GM12878 (cell line): Measurements from ENCODE around the gene EIF2B5. TPM values are rescaled to one million over a fixed set of nuclear protein-coding genes. Genes with fewer than 3 reads are reported as not detected.

Experiments
- ATAC-seq: fragments of 200-7000 bp; cut with Tn5 transposase; 3 replicates; pipeline ENCODE4 v1.9.1; 2020; ENCODE audit warnings: mild to moderate bottlenecking, moderate library complexity
- BruUV-seq: library from RNA; stranded (reverse); fragments of 400-500 nt; replicated peaks from 2 replicates; lab custom pipeline; 2021; lab: Mats Ljungman, UMichigan
- CTCF ChIA-PET: fragments of 300-600 bp; sonication (Branson Sonifier 250); formaldehyde crosslinking; extraction: SDS; loops from one replicate; lab custom pipeline; 2021; ENCODE audit warnings: inconsistent platforms; lab: Yijun Ruan, JAX
- POLR2A ChIA-PET: fragments of 350-600 bp; formaldehyde crosslinking; extraction: SDS; loops from one replicate; lab custom pipeline; 2021; ENCODE audit warnings: inconsistent platforms; lab: Charles Lee
- RAD21 ChIA-PET: fragments of 300-600 bp; sonication (Branson Sonifier 250); formaldehyde crosslinking; loops from one replicate; lab custom pipeline; 2023; ENCODE audit warnings: antibody characterized with exemption; ENCODE audit not compliant: unreplicated experiment; lab: Charles Lee
- SMC1A ChIA-PET: fragments of 300-600 bp; sonication (Branson Sonifier 250); formaldehyde crosslinking; loops from one replicate; lab custom pipeline; 2023; ENCODE audit not compliant: unreplicated experiment, uncharacterized antibody; lab: Charles Lee
- DNase-seq: peaks from one replicate; pipeline ENCODE4 v3.0.0-alpha.2; 2011; ENCODE audit warnings: low read depth, low spot score
- FAIRE-seq: peaks from 3 replicates; lab custom pipeline; 2011; peaks lifted over from hg19 to GRCh38; lab: Jason Lieb, UNC
- H2AFZ ChIP-seq: 2 replicates; pipeline ENCODE4 v1.6.0; 2011; ENCODE audit warnings: low read depth, low read length, control low read depth; ENCODE audit not compliant: control insufficient read depth
- H3K27ac ChIP-seq: 2 replicates; pipeline ENCODE4 v1.5.1; 2011; ENCODE audit warnings: control low read depth; ENCODE audit not compliant: control insufficient read depth, insufficient read depth
- H3K27me3 ChIP-seq, 2 experiments: replicated peaks in 1 of 2; 2 replicates each; pipeline versions ENCODE4 v1.6.0 to v1.6.1; 2011; ENCODE audit warnings: low read length in 1 of 2; ENCODE audit not compliant: control insufficient read depth in 2 of 2, insufficient read depth in 2 of 2
- H3K36me3 ChIP-seq, 2 experiments: 2 replicates each; pipeline ENCODE4 v1.5.1; 2011; ENCODE audit warnings: low read length in 1 of 2; ENCODE audit not compliant: control insufficient read depth in 2 of 2, insufficient read depth in 2 of 2
- H3K4me1 ChIP-seq: 2 replicates; pipeline ENCODE4 v1.6.1; 2011; ENCODE audit warnings: mild to moderate bottlenecking, low read length, moderate library complexity, mixed read lengths; ENCODE audit not compliant: control insufficient read depth, insufficient read depth
- H3K4me2 ChIP-seq: 2 replicates; pipeline ENCODE4 v1.6.0; 2011; ENCODE audit warnings: control low read depth; ENCODE audit not compliant: control insufficient read depth, insufficient read depth
- H3K4me3 ChIP-seq: fragments of 200-600 bp; sonication (generic); 2 replicates; pipeline ENCODE4 v1.5.1; 2016
- H3K79me2 ChIP-seq: 2 replicates; pipeline ENCODE4 v1.6.0; 2011; ENCODE audit warnings: low read length; ENCODE audit not compliant: control insufficient read depth, insufficient read depth
- H3K9ac ChIP-seq: 2 replicates; pipeline ENCODE4 v1.8.0; 2011; ENCODE audit warnings: low read length, control low read depth, mixed read lengths; ENCODE audit not compliant: control insufficient read depth, insufficient read depth
- H3K9me3 ChIP-seq: replicated peaks from 3 replicates; pipeline ENCODE4 v1.5.1; 2011; ENCODE audit warnings: mild to moderate bottlenecking, low read length; ENCODE audit not compliant: control insufficient read depth, insufficient read depth
- H4K20me1 ChIP-seq: 2 replicates; pipeline ENCODE4 v1.6.0; 2011; ENCODE audit not compliant: control insufficient read depth, insufficient read depth
- JUNB ChIP-seq: IDR thresholded peaks from 2 replicates; pipeline ENCODE4 v1.6.1; 2016; ENCODE audit warnings: antibody characterized with exemption, mild to moderate bottlenecking
- NFIC ChIP-seq: IDR thresholded peaks from 2 replicates; pipeline ENCODE4 v1.6.1; 2012; ENCODE audit warnings: low read depth, mild to moderate bottlenecking, inconsistent platforms, low read length, moderate library complexity
- PML ChIP-seq: IDR thresholded peaks from 2 replicates; pipeline ENCODE4 v1.6.1; 2012; ENCODE audit warnings: low read length, inconsistent platforms
- POLR2A ChIP-seq: IDR thresholded peaks from 2 replicates; pipeline ENCODE4 v1.6.1; 2011; ENCODE audit warnings: low read depth, mild to moderate bottlenecking, low read length
- SMARCA5 ChIP-seq: fragments of 450-650 bp; IDR thresholded peaks from 2 replicates; pipeline ENCODE4 v1.6.1; 2017; ENCODE audit warnings: mild to moderate bottlenecking
- STAT1 ChIP-seq: fragments of 450-650 bp; conservative IDR thresholded peaks from 2 replicates; pipeline ENCODE4 v1.6.1; 2014; ENCODE audit warnings: antibody characterized with exemption, mild to moderate bottlenecking
- TARDBP ChIP-seq: IDR thresholded peaks from 2 replicates; pipeline ENCODE4 v1.6.1; 2016; ENCODE audit warnings: borderline replicate concordance
- TBL1XR1 ChIP-seq: IDR thresholded peaks from 2 replicates; pipeline ENCODE4 v1.6.1; 2012; ENCODE audit warnings: low read depth, low read length, improper control_type of control experiment
- ZBTB33 ChIP-seq: fragments of 450-650 bp; IDR thresholded peaks from 2 replicates; pipeline ENCODE4 v1.6.1; 2017; ENCODE audit warnings: mild to moderate bottlenecking
- ZSCAN29 ChIP-seq: fragments of 450-650 bp; IDR thresholded peaks from 2 replicates; pipeline ENCODE4 v1.6.1; 2017; ENCODE audit warnings: mild to moderate bottlenecking, moderate library complexity
- WGBS: methylation state at CpG from one replicate; pipeline ENCODE4 v1.1.6; 2016; ENCODE audit warnings: low lambda C conversion rate; ENCODE audit not compliant: insufficient replicate concordance, insufficient coverage; ENCODE audit errors: missing lambda C conversion rate; 5-methylcytosine and 5-hydroxymethylcytosine counted together
- in situ Hi-C: fragments of 300-500 bp; cut with MboI; formaldehyde crosslinking; loops from 9 replicates; pipeline ENCODE4 v1.14.3; 2018; ENCODE audit warnings: mixed read lengths
- intact Hi-C: fragments of 100-400 bp; cut with micrococcal nuclease; formaldehyde crosslinking; loops from one replicate; pipeline ENCODE4 v1.14.2; 2022; ENCODE audit not compliant: unreplicated experiment
- polyA plus RNA-seq, 11 experiments: library from polyadenylated mRNA; depleted of rRNA in 4 of 11; unstranded in 6 of 11; stranded (reverse) in 5 of 11; fragments of >200 nt; fragmentation: Nextera tagmentation in 4 of 11; fragmentation: Illumina TruSeq in 1 of 11; extraction: Ambion mirVana in 4 of 11; extraction: Trizol in 1 of 11; gene quantifications; 1 replicate in 1 of 11; 2 replicates in 10 of 11; pipeline versions ENCODE4 v1.2.1 to v1.2.3, GENCODE V29; 2011 to 2016; ENCODE audit warnings: inconsistent platforms in 2 of 11, missing spikeins in 2 of 11, low read depth in 1 of 11
- total RNA-seq, 4 experiments: library from RNA; depleted of rRNA in 3 of 4; stranded (reverse); fragments of >200 nt in 3 of 4; fragmentation: Illumina TruSeq in 1 of 4; extraction: Trizol in 1 of 4; gene quantifications; 2 replicates each; pipeline versions ENCODE4 v1.2.1 to v1.2.3, GENCODE V29; 2013 to 2021

Gene EIF2B5
- total and polyA plus RNA-seq, 10 of the 15 experiments (the other 5 are each of a cell fraction or from before 2014, with no cell fraction given), result 13.7 to 82.7 (median 52.2) TPM

- no peak for TF ChIP-seq ZBTB33
These were observed 40.8 kb downstream of the EIF2B5 start (continued) for GRCh38 chr3:184175981-184176376.

- SMC1A ChIA-PET, result interaction anchor here (0.9 kb wide), 1 partner anchor 17 kb away, joined by 3 read pairs; no protein-coding TSS in a partner anchor
- DNase-seq (no peak), FAIRE-seq (no peak), ATAC-seq (no peak)
- no peaks in the 10 kb centered on the region for H3K27me3 ChIP-seq
- H3K9ac ChIP-seq, result peak overlapping the region; percentile 93; the same call in 1 of the 2 replicates
- peaks cover 13 to 27% of the 10 kb centered on the region in 2 experiments for H3K36me3 ChIP-seq
- H4K20me1 ChIP-seq, result no peaks in the 10 kb centered on the region
- peak overlapping the region; percentile 91 for H3K4me2 ChIP-seq
- peaks cover 9% of the 10 kb centered on the region for H3K4me1 ChIP-seq
- BruUV-seq, result no TSS peak
- peaks cover 31% of the 10 kb centered on the region for H3K79me2 ChIP-seq
- H3K27ac ChIP-seq, result peak overlapping the region; percentile 25; the same call in 1 of the 2 replicates
- TF ChIP-seq TBL1XR1, result no peak
- TF ChIP-seq JUNB, result no peak
- no peak for TF ChIP-seq SMARCA5
- no peak for TF ChIP-seq STAT1
- no peak for TF ChIP-seq TARDBP
- TF ChIP-seq ZSCAN29, result no peak
- no peak for TF ChIP-seq PML
- TF ChIP-seq POLR2A, result no peak
- no peak for TF ChIP-seq NFIC
- POLR2A ChIA-PET, result interaction anchor here (0.5 to 1.8 kb wide), 5 partner anchors 8 to 1204 kb away, joined by 3 to 7 read pairs (median 5); partner anchors contain the start of gene ABCF3
- RAD21 ChIA-PET, result interaction anchor here (0.7 to 1.3 kb wide), 2 partner anchors 10 to 21 kb away, joined by 3 read pairs; partner anchors contain the start of gene ABCF3
- intact Hi-C loops (no loop called here), in situ Hi-C loops (no loop called here)
- H3K4me3 ChIP-seq, result peak overlapping the region; percentile 81
- H3K9me3 ChIP-seq, result no peaks in the 10 kb centered on the region
- CTCF ChIA-PET, result interaction anchor here (1.1 kb wide), 1 partner anchor 9 kb away, joined by 4 read pairs; the partner anchor contains the start of gene ABCF3
- 88% methylated on average over 19 of the region's 19 CpGs for WGBS
- no peak overlapping the region for H2AFZ ChIP-seq
These were observed 41.5 kb downstream of the EIF2B5 start for GRCh38 chr3:184176377-184177330.
